Psoas muscle (tissue), 8 donors: ENCODE data around the gene AMMECR1L. TPM values are rescaled to one million over a fixed set of nuclear protein-coding genes. Genes with fewer than 3 reads are reported as not detected.
"Not testable (repeated sequence)": the region's sequence is repeated elsewhere in the genome, so short reads cannot be mapped to it uniquely, and the experiment has no call there.

Experiments
- ATAC-seq, 4 donors: fragments of 200-7000 bp; cut with Tn5 transposase; one replicate each; pipeline ENCODE4 v1.9.1; 2020; ENCODE audit warnings: moderate library complexity in 3 of 4, mild to moderate bottlenecking in 2 of 4
- DNase-seq, 2 donors: peaks; one replicate each; pipeline ENCODE4 v3.0.0-alpha.2; 2020
- H3K27ac ChIP-seq: fragments of 200-600 bp; one replicate; pipeline ENCODE4 v1.8.0; 2022
- H3K27me3 ChIP-seq, 3 donors: fragments of 200-600 bp in 1 of 3; one replicate each; pipeline versions ENCODE4 v1.6.1 to v1.8.0; 2013 to 2022; ENCODE audit warnings: low read length in 2 of 3, mild to moderate bottlenecking in 2 of 3, moderate library complexity in 1 of 3; ENCODE audit not compliant: insufficient read depth in 3 of 3
- H3K36me3 ChIP-seq, 2 donors: fragments of 200-600 bp in 1 of 2; one replicate each; pipeline versions ENCODE4 v1.6.1 to v1.8.0; 2013 to 2022; ENCODE audit warnings: low read depth in 1 of 2, mild to moderate bottlenecking in 1 of 2, moderate library complexity in 1 of 2; ENCODE audit not compliant: insufficient read depth in 1 of 2
- H3K4me1 ChIP-seq: fragments of 200-600 bp; one replicate; pipeline ENCODE4 v1.8.0; 2022
- H3K4me3 ChIP-seq: fragments of 200-600 bp; one replicate; pipeline ENCODE4 v1.8.0; 2022; ENCODE audit warnings: mild to moderate bottlenecking
- H3K9me3 ChIP-seq: fragments of 200-600 bp; one replicate; pipeline ENCODE4 v1.8.0; 2022
- WGBS, 3 donors: extraction: QIAGEN DNeasy Blood & Tissue Kit; methylation state at CpG; one replicate each; pipeline versions ENCODE4 v1.1.6 to v1.1.7; 2013; 5-methylcytosine and 5-hydroxymethylcytosine counted together
- intact Hi-C, 2 donors: fragments of 100-400 bp; cut with DNase I; formaldehyde crosslinking; loops; one replicate each; pipeline versions ENCODE4 v1.11.0 to v1.14.2; 2022
- long read RNA-seq, 2 donors: library from polyadenylated mRNA; unstranded; transcript quantifications; one replicate each; pipeline ENCODE4 v2.0.0, GENCODE V29; 2021
- polyA plus RNA-seq, 3 donors: library from polyadenylated mRNA; stranded (reverse); fragments of 200-250 nt; gene quantifications; one replicate each; pipeline ENCODE4 v1.2.3, GENCODE V29; 2013
- total RNA-seq, 4 donors: library from RNA; stranded (reverse); fragmentation: NEBNext Ultra II Directional in 2 of 4; extraction: Animal tissue kit (Norgen Biotek cat#: 25700) in 2 of 4; gene quantifications; one replicate each; pipeline versions ENCODE4 v1.2.1 to v1.2.4, GENCODE V29; 2021 to 2023
- TF ChIP-seq, protein P1 (sequence below): fragments of 200-600 bp; IDR thresholded peaks from one replicate; pipeline ENCODE4 v1.8.0; 2022; ENCODE audit warnings: antibody characterized with exemption
- donor health status: healthy with polysubstance abuse.
- donor health status: DM: no; HTN: no; CAD: no; lungs with moderate emphysema.
- donor health status: Bipolar disorder and iron deficiency.
- donor health status: healthy.
- donor health status: DM: yes; HTN: yes; CAD: no.
- donor health status: DM: no; HTN: no; CAD: no.
- donor health status: DM: no; HTN: no; CAD: no.
- donor health status: DM: yes; HTN: yes; CAD: no.

Gene AMMECR1L
- total RNA-seq = 10 to 100 TPM in 3 of 4 donors, 1 to 10 TPM in 1; 6.7 to 14.7 (median 12.4) TPM
- polyA plus RNA-seq = 10 to 100 TPM in 1 of 3 donors, 1 to 10 TPM in 2; 6.2 to 14.8 (median 8.3) TPM
- long read RNA-seq, donor 1, full-length matches to known transcripts = 1 of 6 reads
- long read RNA-seq, donor 1, partial matches to known transcripts = 0 of 6 reads
- long read RNA-seq, donor 1, other reads (novel, unspliced or antisense) = 5 of 6 reads
- long read RNA-seq, donor 2, full-length matches to known transcripts = 3 of 12 reads
- long read RNA-seq, donor 2, partial matches to known transcripts = 4 of 12 reads
- long read RNA-seq, donor 2, other reads (novel, unspliced or antisense) = 5 of 12 reads

- ATAC-seq = peak; percentile 96 to 98 (median 97)
- H3K27me3 ChIP-seq, H3K9me3 ChIP-seq: not testable (repeated sequence)
- H3K4me3 ChIP-seq = peak within 1 kb of the TSS; percentile 78
- intact Hi-C loops = loop anchor here (10.0 kb wide), 2 partner anchors 139 to 209 kb away; partner anchors contain the start of genes SAP130 (in 1 of the 2) and UGGT1 (in 1 of the 2)
- peak; percentile 80 to 87 for DNase-seq
- peaks cover 26% of the 10 kb centered on the region for H3K4me1 ChIP-seq
- peaks cover 0 to 34% of the 10 kb centered on the region in 2 donors for H3K36me3 ChIP-seq
- 0 to 1% (median 0%) methylated on average over 22 to 42 of the region's 85 CpGs for WGBS, 3 donors
- H3K27ac ChIP-seq = peak within 1 kb of the TSS; percentile 87
Measured at GRCh38 chr2:127885780-127886592, at the start of gene AMMECR1L. AMMECR1L (minus strand) TSS chr2:127885956; CDS start chr2:127874234, 11,722 bp downstream.

GRCh38 chr2:127935337-127935736, 49.6 kb upstream of the AMMECR1L start:
- intact Hi-C loops = no loop called here
- no peaks in the 10 kb centered on the region for H3K27me3 ChIP-seq
- no peaks in the 10 kb centered on the region for H3K9me3 ChIP-seq
- H3K36me3 ChIP-seq = no peaks in the 10 kb centered on the region
- TF ChIP-seq, protein P1, sequence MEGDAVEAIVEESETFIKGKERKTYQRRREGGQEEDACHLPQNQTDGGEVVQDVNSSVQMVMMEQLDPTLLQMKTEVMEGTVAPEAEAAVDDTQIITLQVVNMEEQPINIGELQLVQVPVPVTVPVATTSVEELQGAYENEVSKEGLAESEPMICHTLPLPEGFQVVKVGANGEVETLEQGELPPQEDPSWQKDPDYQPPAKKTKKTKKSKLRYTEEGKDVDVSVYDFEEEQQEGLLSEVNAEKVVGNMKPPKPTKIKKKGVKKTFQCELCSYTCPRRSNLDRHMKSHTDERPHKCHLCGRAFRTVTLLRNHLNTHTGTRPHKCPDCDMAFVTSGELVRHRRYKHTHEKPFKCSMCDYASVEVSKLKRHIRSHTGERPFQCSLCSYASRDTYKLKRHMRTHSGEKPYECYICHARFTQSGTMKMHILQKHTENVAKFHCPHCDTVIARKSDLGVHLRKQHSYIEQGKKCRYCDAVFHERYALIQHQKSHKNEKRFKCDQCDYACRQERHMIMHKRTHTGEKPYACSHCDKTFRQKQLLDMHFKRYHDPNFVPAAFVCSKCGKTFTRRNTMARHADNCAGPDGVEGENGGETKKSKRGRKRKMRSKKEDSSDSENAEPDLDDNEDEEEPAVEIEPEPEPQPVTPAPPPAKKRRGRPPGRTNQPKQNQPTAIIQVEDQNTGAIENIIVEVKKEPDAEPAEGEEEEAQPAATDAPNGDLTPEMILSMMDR = no peak
- no peaks in the 10 kb centered on the region for H3K4me1 ChIP-seq
- DNase-seq = no peak
- no peak overlapping the region for H3K4me3 ChIP-seq
- H3K27ac ChIP-seq = no peak overlapping the region
- 84 to 92% (median 87%) methylated on average over 6 of the region's 6 CpGs for WGBS, 3 donors
- ATAC-seq = no peak

- intact Hi-C loops = no loop called here
- WGBS, 3 donors = 79 to 85% (median 80%) methylated on average over 7 of the region's 7 CpGs
- DNase-seq (no peak), ATAC-seq (no peak)
- Histone ChIP-seq H3K4me3 (no peak overlapping the region), H3K9me3 (no peaks in the 10 kb centered on the region), H3K27me3 (no peaks in the 10 kb centered on the region), H3K36me3 (no peaks in the 10 kb centered on the region), H3K4me1 (no peaks in the 10 kb centered on the region), H3K27ac (no peak overlapping the region)
- TF ChIP-seq, protein P1 = no peak
Measured at GRCh38 chr2:127932199-127932876, 46.6 kb upstream of the AMMECR1L start.

GRCh38 chr2:127929449-127929848, 43.7 kb upstream of the AMMECR1L start:
- intact Hi-C loops = no loop called here
- H3K4me3 ChIP-seq = no peak overlapping the region
- 74 to 83% (median 79%) methylated on average over 1 of the region's 1 CpG for WGBS, 3 donors

More at GRCh38 chr2:127929449-127929848, 43.7 kb upstream of the AMMECR1L start:
- ATAC-seq = no peak
- no peak overlapping the region for H3K27ac ChIP-seq
- TF ChIP-seq, protein P1 = no peak
- no peaks in the 10 kb centered on the region for H3K36me3 ChIP-seq
- H3K9me3 ChIP-seq = no peaks in the 10 kb centered on the region
- no peaks in the 10 kb centered on the region for H3K27me3 ChIP-seq
- DNase-seq = no peak
- H3K4me1 ChIP-seq = no peaks in the 10 kb centered on the region
